Skeletal muscle tissue (tissue), 4 donors: ENCODE results near the gene PROCA1. TPM values are rescaled to one million over a fixed set of nuclear protein-coding genes. Genes with fewer than 3 reads are reported as not detected.

ENCODE experiments used
- H3K27ac ChIP-seq: one replicate; pipeline ENCODE4 v1.7.0; 2013; ENCODE audit warnings: mild to moderate bottlenecking, low read depth, low read length, inconsistent platforms
- H3K27me3 ChIP-seq, 3 donors: one replicate each; pipeline ENCODE4 v1.7.0; 2013; ENCODE audit warnings: low read length in 3 of 3; ENCODE audit not compliant: control insufficient read depth in 3 of 3, insufficient read depth in 3 of 3
- H3K36me3 ChIP-seq, 3 donors: one replicate each; pipeline ENCODE4 v1.7.0; 2013; ENCODE audit warnings: low read length in 3 of 3; ENCODE audit not compliant: control insufficient read depth in 3 of 3, insufficient read depth in 3 of 3
- H3K4me1 ChIP-seq, 3 donors: one replicate each; pipeline ENCODE4 v1.7.0; 2013; ENCODE audit warnings: low read length in 3 of 3, mild to moderate bottlenecking in 3 of 3; ENCODE audit not compliant: control insufficient read depth in 3 of 3, insufficient read depth in 3 of 3
- H3K4me3 ChIP-seq, 3 donors: one replicate each; pipeline ENCODE4 v1.7.0; 2013; ENCODE audit warnings: low read length in 3 of 3
- H3K9ac ChIP-seq, 3 donors: one replicate each; pipeline ENCODE4 v1.7.0; 2013; ENCODE audit warnings: low read length in 3 of 3, mild to moderate bottlenecking in 3 of 3, moderate library complexity in 2 of 3, low read depth in 1 of 3
- H3K9me3 ChIP-seq, 3 donors: one replicate each; pipeline ENCODE4 v1.7.0; 2013; ENCODE audit warnings: low read length in 3 of 3; ENCODE audit not compliant: control insufficient read depth in 3 of 3
- total RNA-seq: library from RNA; depleted of rRNA; stranded (reverse); fragments of >200 nt; gene quantifications from one replicate; pipeline ENCODE4 v1.2.3, GENCODE V29; 2014
- donor health status: Osteomylitis.

PROCA1 gene
- total RNA-seq, 1 donor from 2014 or later, result 0.52 TPM

DNA sequence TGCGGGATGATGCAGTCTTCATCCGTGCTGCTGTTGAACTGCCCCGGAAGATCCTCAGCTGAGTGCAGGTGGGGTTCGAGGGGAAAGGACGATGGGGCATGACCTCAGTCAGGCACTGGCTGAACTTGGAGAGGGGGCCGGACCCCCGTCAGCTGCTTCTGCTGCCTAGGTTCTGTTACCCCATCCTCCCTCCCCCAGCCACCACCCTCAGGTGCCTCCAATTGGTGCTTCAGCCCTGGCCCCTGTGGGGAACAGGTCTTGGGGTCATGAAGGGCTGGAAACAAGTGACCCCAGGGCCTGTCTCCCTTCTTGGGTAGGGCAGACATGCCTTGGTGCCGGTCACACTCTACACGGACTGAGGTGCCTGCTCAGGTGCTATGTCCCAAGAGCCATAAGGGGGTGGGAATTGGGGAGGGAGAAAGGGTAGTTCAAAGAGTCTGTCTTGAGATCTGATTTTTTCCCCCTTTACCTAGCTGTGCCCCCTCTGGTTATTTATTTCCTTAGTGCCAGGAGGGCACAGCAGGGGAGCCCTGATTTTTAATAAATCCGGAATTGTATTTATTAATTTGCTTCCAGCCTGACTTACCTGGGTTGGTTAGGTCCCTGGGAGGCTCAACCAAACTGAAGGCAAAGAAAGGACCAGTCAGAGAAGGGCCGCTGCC, 38.0 kb upstream of the PROCA1 start:
- Histone ChIP-seq H3K4me3 (no peak overlapping the region), H3K9me3 (no peaks in the 10 kb centered on the region), H3K27ac (no peak overlapping the region), H3K4me1 (peaks cover 23 to 39% (median 29%) of the 10 kb centered on the region in 3 donors), H3K27me3 (peaks cover 0 to 12% (median 4%) of the 10 kb centered on the region in 3 donors), H3K9ac (no peak overlapping the region), H3K36me3 (peaks cover 0 to 7% (median 0%) of the 10 kb centered on the region in 3 donors)

DNA sequence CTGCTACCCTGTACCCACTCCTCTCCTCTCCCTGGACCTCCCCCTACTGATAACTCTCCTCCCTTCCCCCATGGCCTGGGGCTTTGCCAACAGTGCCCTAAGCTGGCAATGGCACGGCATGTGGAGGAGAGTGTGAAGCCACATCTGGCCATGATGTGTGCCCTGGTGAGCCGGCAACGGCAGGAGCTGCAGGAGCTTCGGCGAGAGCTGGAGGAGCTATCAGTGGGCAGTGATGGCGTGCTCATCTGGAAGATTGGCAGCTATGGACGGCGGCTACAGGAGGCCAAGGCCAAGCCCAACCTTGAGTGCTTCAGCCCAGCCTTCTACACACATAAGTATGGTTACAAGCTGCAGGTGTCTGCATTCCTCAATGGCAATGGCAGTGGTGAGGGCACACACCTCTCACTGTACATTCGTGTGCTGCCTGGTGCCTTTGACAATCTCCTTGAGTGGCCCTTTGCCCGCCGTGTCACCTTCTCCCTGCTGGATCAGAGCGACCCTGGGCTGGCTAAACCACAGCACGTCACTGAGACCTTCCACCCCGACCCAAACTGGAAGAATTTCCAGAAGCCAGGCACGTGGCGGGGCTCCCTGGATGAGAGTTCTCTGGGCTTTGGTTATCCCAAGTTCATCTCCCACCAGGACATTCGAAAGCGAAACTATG, 37.3 kb upstream of the PROCA1 start:
- H3K9me3 ChIP-seq, result no peaks in the 10 kb centered on the region
- H3K4me1 ChIP-seq, result peaks cover 27 to 43% (median 32%) of the 10 kb centered on the region in 3 donors
- H3K36me3 ChIP-seq, result peaks cover 0 to 7% (median 0%) of the 10 kb centered on the region in 3 donors
- no peak overlapping the region for H3K9ac ChIP-seq
- peaks cover 0 to 12% (median 6%) of the 10 kb centered on the region in 3 donors for H3K27me3 ChIP-seq
- H3K4me3 ChIP-seq, result no peak overlapping the region
- no peak overlapping the region for H3K27ac ChIP-seq

DNA sequence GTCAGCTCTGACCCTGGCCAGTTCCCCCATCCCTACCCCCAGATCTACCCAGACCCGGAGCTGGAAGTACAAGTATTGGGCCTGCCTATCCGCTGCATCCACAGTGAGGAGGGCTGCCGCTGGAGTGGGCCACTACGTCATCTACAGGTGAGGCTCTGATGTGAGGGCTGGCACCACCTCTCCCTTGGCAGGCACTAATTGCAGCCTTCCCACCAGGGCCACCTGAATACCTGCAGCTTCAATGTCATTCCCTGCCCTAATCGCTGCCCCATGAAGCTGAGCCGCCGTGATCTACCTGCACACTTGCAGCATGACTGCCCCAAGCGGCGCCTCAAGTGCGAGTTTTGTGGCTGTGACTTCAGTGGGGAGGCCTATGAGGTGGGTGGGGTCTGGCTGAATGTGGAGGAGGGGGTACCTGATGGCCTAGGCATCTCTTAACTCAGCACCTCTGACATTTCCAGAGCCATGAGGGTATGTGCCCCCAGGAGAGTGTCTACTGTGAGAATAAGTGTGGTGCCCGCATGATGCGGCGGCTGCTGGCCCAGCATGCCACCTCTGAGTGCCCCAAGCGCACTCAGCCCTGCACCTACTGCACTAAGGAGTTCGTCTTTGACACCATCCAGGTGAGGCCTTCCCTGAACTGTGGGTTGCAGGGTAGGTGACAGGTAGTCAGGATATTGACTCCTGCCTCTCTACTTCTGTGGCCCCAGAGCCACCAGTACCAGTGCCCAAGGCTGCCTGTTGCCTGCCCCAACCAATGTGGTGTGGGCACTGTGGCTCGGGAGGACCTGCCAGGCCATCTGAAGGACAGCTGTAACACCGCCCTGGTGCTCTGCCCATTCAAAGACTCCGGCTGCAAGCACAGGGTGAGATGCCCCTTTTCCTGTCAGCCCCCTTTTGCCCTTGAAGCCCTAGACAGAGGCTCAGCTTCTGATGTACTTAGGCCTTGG, 36.4 kb upstream of the PROCA1 start:
- Histone ChIP-seq H3K9me3 (no peaks in the 10 kb centered on the region), H3K36me3 (peaks cover 0 to 7% (median 0%) of the 10 kb centered on the region in 3 donors), H3K27me3 (peaks cover 0 to 12% (median 6%) of the 10 kb centered on the region in 3 donors), H3K9ac (no peak overlapping the region), H3K27ac (no peak overlapping the region), H3K4me1 (peaks cover 30 to 49% (median 37%) of the 10 kb centered on the region in 3 donors), H3K4me3 (no peak overlapping the region)

DNA sequence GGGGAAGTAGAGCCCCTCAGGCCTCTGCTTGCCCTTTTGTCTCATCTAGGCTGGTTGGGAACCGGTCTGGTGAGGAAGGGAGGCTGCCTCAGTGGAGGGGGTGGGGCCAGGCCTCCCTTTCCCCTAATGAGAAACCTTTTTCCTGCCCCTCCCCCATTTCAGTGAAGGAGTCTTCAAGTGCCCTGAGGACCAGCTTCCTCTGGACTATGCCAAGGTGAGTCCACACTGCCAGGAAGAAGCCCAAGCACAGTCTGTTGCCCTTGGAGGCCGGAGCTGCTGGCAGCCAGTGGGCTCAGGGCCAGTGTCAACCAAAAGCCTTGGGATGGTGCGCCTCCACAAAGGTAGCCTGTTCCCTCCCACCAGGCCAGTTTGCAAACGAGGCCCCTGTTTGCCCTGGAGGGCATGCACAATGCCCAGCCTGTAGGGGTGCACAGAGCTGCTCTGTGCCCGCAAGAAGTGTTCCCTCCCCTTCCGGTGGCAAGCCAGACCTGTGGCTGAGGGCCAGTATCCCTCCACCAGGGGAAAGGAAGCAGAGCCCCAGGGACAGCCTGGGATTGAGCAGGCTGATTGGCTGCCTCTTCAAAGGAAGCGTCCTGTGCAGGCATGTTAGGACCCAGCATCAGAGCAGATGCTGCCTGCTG, 35.5 kb upstream of the PROCA1 start:
- peaks cover 0 to 12% (median 6%) of the 10 kb centered on the region in 3 donors for H3K27me3 ChIP-seq
- H3K9ac ChIP-seq, result peak overlapping the region in 1 of 3 donors; percentile 45
- H3K27ac ChIP-seq, result no peak overlapping the region
- peaks cover 0 to 7% (median 0%) of the 10 kb centered on the region in 3 donors for H3K36me3 ChIP-seq
- H3K4me1 ChIP-seq, result peaks cover 31 to 52% (median 38%) of the 10 kb centered on the region in 3 donors
- H3K4me3 ChIP-seq, result no peak overlapping the region
- H3K9me3 ChIP-seq, result no peaks in the 10 kb centered on the region

DNA sequence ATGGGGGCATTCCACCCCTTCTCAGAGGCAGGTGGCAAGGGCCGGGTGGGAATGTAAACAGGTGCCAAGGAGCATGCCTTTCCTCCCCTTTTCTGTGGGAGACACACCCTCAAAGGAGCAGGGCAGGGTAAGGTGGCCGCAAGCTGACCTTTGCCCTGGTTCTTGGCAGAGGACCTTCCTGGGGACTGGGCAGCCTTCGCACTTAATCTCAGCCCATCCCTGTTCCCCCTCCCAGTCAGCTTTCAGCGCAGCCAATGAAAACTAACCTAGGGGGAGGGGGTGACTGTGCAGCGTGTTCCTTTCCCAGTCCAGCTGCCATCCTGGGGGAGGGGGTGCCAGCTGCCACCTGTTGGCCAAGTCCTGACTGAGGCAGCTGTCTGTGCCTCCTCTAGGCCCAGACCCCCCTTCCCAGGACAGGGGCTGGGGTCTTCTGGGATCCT, 34.9 kb upstream of the PROCA1 start:
- Histone ChIP-seq H3K36me3 (peaks cover 0 to 7% (median 0%) of the 10 kb centered on the region in 3 donors), H3K27me3 (peaks cover 0 to 12% (median 6%) of the 10 kb centered on the region in 3 donors), H3K4me1 (peaks cover 31 to 52% (median 38%) of the 10 kb centered on the region in 3 donors), H3K9me3 (no peaks in the 10 kb centered on the region), H3K9ac (peak overlapping the region in 1 of 3 donors; percentile 25), H3K4me3 (no peak overlapping the region), H3K27ac (no peak overlapping the region)

DNA sequence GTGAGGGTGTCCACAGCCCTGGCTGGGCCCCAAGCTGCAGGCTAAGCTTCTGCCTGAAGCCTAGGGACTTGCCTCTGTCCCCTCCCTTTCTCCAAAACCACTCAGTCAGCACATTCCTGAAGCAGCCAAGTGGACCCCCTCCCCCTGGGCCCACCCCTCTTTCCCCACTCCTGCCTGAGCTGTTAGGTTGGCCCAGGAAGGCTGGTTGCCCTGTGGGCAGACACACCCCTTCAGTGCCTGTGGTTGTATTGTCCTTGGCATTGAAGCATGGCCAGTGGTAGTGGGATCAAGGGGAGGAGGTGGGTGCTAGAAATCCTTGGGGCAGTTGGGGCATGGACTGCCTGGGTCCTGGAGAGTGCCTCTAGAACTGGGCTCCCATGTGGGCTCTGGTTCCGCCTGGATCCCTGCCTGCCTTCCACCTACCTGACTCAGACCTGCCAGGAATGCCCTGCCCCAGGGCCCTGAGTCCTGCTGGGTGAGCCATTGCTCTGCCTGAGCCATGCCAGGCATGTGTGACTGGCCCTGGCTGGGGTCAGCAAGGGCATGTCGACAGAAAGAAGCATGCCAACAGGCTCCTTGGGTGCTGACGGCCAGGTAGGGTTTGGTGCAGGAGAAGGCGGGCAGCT, 34.2 kb upstream of the PROCA1 start:
- Histone ChIP-seq H3K9me3 (no peaks in the 10 kb centered on the region), H3K4me1 (peaks cover 31 to 52% (median 38%) of the 10 kb centered on the region in 3 donors), H3K9ac (peak overlapping the region in 2 of 3 donors; percentile 6 to 25), H3K36me3 (peaks cover 0 to 7% (median 0%) of the 10 kb centered on the region in 3 donors), H3K27ac (no peak overlapping the region), H3K4me3 (no peak overlapping the region), H3K27me3 (peaks cover 0 to 12% (median 6%) of the 10 kb centered on the region in 3 donors)

DNA sequence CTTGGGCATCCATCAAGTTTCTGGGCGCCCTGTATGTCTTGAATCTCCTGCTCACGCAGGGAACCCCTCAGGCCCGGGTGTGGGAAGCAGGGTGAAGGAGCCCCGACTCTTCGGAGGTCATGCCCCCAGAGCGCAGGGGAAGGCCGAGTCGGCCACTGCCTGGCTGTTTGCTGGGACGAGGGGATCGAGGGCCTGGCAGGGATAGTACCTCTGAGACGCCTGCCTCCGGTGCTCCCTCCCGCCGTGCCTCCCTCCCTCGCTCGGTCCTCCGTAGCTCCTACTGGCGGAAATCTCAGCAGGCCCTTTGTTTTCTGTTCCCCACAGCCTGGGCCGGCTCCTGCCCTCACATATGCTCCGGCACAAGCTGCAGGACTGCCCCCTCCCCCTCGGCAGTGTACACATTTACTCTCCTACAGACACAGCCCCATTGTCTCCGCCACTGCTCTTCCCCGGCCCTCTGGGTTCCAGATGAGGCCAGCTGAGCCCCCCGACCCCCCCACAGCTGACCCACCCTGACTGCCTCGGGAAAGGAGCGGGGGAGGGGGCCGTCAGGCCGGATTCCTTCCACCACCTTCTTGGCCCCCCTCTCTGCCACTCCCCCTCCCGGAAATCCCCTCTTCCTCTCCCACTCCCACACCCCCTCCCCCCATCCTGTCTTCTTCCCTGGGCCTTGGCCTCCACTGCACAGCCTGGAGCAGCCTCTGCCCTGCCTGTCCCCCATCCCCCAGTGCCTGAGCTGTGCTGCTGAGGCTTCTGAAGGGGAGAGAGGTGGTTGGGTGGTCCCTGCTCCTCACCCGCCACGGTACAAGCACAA, 33.5 kb upstream of the PROCA1 start:
- peaks cover 0 to 7% (median 0%) of the 10 kb centered on the region in 3 donors for H3K36me3 ChIP-seq
- H3K9me3 ChIP-seq, result no peaks in the 10 kb centered on the region
- H3K4me3 ChIP-seq, result peak overlapping the region; percentile 57 to 71 (median 68)
- peak overlapping the region; percentile 74 for H3K27ac ChIP-seq
- H3K27me3 ChIP-seq, result peaks cover 0 to 12% (median 6%) of the 10 kb centered on the region in 3 donors
- H3K9ac ChIP-seq, result peak overlapping the region; percentile 68 to 71 (median 69)
- peaks cover 31 to 46% (median 38%) of the 10 kb centered on the region in 3 donors for H3K4me1 ChIP-seq

DNA sequence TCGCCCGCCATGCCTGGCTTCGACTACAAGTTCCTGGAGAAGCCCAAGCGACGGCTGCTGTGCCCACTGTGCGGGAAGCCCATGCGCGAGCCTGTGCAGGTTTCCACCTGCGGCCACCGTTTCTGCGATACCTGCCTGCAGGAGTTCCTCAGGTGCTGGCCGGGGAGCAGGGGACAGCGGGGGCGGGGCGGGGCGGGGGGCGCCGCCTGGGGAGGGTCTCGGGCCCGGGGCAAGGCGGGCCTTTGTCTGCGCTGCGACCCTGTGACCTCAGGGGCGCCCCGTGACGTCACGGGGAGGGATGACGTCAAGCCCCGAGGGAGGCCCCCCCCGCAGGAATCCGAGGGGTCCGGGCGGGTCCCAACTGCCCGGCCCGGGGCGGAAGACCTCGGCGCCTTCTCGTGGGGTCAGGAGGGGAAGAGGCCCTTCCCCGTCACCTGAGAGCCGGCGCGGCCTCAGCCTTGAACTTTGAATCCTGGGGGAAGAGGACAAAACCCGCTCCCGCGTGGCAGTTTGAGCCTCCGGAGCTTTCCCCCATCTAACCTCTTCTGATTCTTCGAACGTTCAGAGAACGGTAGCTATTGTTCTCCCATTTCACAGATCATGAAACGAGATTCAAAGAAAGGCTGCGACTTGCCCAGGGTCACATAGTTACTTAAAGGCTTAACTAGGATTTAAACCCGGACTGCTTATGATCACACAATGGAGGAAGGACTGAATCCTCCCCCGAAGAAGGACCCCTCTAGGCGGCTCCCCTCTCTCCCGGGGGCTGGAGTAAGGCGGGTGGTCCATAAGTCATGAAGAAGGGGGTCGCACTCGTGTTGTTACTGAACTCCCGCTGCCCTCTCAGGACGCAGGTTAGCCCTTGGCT, 32.6 kb upstream of the PROCA1 start:
- Histone ChIP-seq H3K4me3 (peak overlapping the region; percentile 65 to 71 (median 68)), H3K9me3 (no peaks in the 10 kb centered on the region), H3K27me3 (peaks cover 0 to 12% (median 6%) of the 10 kb centered on the region in 3 donors), H3K36me3 (peaks cover 0 to 7% (median 0%) of the 10 kb centered on the region in 3 donors), H3K4me1 (peaks cover 31 to 43% (median 36%) of the 10 kb centered on the region in 3 donors), H3K27ac (peak overlapping the region; percentile 74), H3K9ac (peak overlapping the region; percentile 68 to 71 (median 69))
